GM19324 (cell line): Measurements from ENCODE around the gene GABRD.
"Not testable (repeated sequence)": the region's sequence is repeated elsewhere in the genome, so short reads cannot be mapped to it uniquely, and the experiment has no call there.

Experiments
- ATAC-seq: cut with Tn5 transposase; IDR thresholded peaks from one replicate; pipeline ENCODE4 v1.9.1; 2021; ENCODE audit warnings: mild to moderate bottlenecking, moderate library complexity; ENCODE audit not compliant: unreplicated experiment, low FRiP score

GABRD gene

GRCh38 chr1:2019172-2019543 lies at the start of gene GABRD:
GABRD (plus strand) TSS chr1:2019345; CDS start chr1:2019424, 79 bp downstream.
- ATAC-seq = no peak

- no peak for ATAC-seq
Measured at GRCh38 chr1:1969505-1969900, 49.6 kb upstream of the GABRD start.

GRCh38 chr1:1969953-1970716 lies 49.0 kb upstream of the GABRD start:
- no peak for ATAC-seq

- no peak for ATAC-seq
Measured at GRCh38 chr1:1971017-1971416, 48.1 kb upstream of the GABRD start.

- ATAC-seq = no peak
Measured at GRCh38 chr1:1971688-1972087, 47.5 kb upstream of the GABRD start.

GRCh38 chr1:1972976-1973715 lies 46.0 kb upstream of the GABRD start:
- ATAC-seq = no peak

- ATAC-seq = no peak
Measured at GRCh38 chr1:1973716-1974642, 45.2 kb upstream of the GABRD start.

GRCh38 chr1:1974834-1975233 lies 44.3 kb upstream of the GABRD start:
- no peak for ATAC-seq

GRCh38 chr1:1975535-1975934 lies 43.6 kb upstream of the GABRD start:
- no peak for ATAC-seq

- no peak for ATAC-seq
Measured at GRCh38 chr1:1976031-1976430, 43.1 kb upstream of the GABRD start.

- ATAC-seq = no peak
Measured at GRCh38 chr1:1978108-1978507, 41.0 kb upstream of the GABRD start.

GRCh38 chr1:1978690-1979481 lies 40.3 kb upstream of the GABRD start:
- ATAC-seq = not testable (repeated sequence)

- no peak for ATAC-seq
Measured at GRCh38 chr1:1979482-1980165, 39.5 kb upstream of the GABRD start.

GRCh38 chr1:1980467-1981141 lies 38.5 kb upstream of the GABRD start:
- no peak for ATAC-seq

- no peak for ATAC-seq
Measured at GRCh38 chr1:1981142-1981500, 38.0 kb upstream of the GABRD start.

GRCh38 chr1:1981631-1982327 lies 37.4 kb upstream of the GABRD start:
- not testable (repeated sequence) for ATAC-seq

- ATAC-seq = no peak
Measured at GRCh38 chr1:1982379-1983232, 36.5 kb upstream of the GABRD start.
